Testis (tissue), 2 donors: ENCODE results near the gene ZIC2.

ENCODE experiments used
- POLR2A ChIP-seq: fragments of 450-650 bp; IDR thresholded peaks from one replicate; pipeline ENCODE4 v1.6.1; 2017; ENCODE audit warnings: antibody characterized with exemption, mild to moderate bottlenecking, moderate library complexity
- TF ChIP-seq, protein P1 (sequence below), 3 experiments: fragments of 450-650 bp in 2 of 3; fragments of 200-600 bp in 1 of 3; sonication (generic) in 1 of 3; IDR thresholded peaks; one replicate each; pipeline ENCODE4 v1.5.1; 2016 to 2019; ENCODE audit warnings: antibody characterized with exemption in 3 of 3, mild to moderate bottlenecking in 2 of 3, moderate library complexity in 1 of 3

DNA sequence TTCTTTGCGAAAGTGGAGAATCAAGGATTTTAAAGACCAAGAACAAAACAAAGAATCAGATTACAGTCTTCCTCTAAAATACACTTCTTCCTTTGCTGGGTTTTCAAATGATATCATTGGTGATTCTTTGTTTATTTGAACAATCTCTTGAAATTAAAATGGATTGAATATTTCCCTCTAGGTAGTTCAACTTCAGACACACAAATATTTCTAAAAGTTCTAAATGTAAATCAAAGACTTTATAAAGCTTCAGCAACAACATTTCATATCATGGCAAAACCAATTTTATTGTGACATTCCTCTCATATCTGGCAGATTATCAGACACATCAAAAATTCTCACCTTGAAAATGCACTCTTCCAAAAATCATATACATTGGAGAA is 13.0 kb downstream of the ZIC2 start:
- TF ChIP-seq POLR2A, result no peak
- TF ChIP-seq, protein P1, sequence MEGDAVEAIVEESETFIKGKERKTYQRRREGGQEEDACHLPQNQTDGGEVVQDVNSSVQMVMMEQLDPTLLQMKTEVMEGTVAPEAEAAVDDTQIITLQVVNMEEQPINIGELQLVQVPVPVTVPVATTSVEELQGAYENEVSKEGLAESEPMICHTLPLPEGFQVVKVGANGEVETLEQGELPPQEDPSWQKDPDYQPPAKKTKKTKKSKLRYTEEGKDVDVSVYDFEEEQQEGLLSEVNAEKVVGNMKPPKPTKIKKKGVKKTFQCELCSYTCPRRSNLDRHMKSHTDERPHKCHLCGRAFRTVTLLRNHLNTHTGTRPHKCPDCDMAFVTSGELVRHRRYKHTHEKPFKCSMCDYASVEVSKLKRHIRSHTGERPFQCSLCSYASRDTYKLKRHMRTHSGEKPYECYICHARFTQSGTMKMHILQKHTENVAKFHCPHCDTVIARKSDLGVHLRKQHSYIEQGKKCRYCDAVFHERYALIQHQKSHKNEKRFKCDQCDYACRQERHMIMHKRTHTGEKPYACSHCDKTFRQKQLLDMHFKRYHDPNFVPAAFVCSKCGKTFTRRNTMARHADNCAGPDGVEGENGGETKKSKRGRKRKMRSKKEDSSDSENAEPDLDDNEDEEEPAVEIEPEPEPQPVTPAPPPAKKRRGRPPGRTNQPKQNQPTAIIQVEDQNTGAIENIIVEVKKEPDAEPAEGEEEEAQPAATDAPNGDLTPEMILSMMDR (IDR thresholded peaks at IDR 0.05), result no peak
